ENCODE results near the gene MTMR6. TPM values are rescaled to one million over a fixed set of nuclear protein-coding genes. Genes with fewer than 3 reads are reported as not detected.

Gene MTMR6
- total RNA-seq, 1 donor: 29.9 TPM

- no peak overlapping the region for H3K4me3 ChIP-seq (ENCODE audit: low read depth, low read length)
- TF ChIP-seq CTCF (IDR thresholded peaks at IDR 0.05; ENCODE audit: insufficient read depth, low read length): no peak
- no peak for DNase-seq (ENCODE audit: low read depth)
Measured at GRCh38 chr13:25242956-25243355, 44.3 kb downstream of the MTMR6 start.

DNA sequence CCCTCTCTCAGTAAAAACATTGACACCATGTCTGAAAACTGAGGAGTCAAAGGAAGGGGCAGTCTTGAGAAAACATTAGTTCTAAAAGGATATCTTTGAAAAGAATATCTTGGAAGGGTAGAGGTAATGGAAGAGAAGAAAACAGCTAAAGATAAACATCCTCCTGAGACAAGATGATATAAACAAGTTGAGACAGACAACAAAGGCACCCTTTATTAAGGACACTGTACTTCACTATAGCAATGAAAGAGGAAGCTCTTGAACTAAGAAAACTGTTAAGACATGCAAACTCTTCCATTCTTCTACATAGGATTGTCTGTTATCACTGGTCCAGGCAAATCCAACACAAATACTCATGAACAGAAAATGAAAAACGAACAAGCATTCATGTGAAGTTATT is 46.3 kb downstream of the MTMR6 start:
- DNase-seq (ENCODE audit: low read depth): no peak
- no peak overlapping the region for H3K4me3 ChIP-seq (ENCODE audit: low read depth, low read length)
- TF ChIP-seq CTCF (IDR thresholded peaks at IDR 0.05; ENCODE audit: insufficient read depth, low read length): no peak

DNA sequence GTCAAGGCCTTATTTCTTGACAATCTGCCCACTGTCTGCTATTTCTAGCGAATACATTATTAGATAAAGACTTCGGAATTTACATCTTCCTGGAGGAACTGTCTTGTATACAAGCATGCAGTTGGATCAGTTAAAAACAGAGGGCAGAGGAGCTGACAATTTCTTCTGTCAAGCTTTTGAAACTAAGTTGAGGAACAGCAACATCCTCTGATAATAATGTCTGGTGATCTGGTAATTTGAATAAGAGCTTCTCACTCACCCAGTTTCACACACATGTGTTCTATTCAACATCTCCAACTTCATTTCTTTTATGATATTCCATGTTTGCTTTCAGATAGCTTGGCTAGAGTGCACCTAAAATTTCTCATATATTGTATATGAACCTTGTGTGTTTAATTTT is 50.2 kb downstream of the MTMR6 start:
- no peak for DNase-seq (ENCODE audit: low read depth)
- H3K4me3 ChIP-seq (ENCODE audit: low read depth, low read length): no peak overlapping the region
- no peak for TF ChIP-seq CTCF (IDR thresholded peaks at IDR 0.05; ENCODE audit: insufficient read depth, low read length)

- no peak for TF ChIP-seq CTCF (IDR thresholded peaks at IDR 0.05; ENCODE audit: insufficient read depth, low read length)
- no peak for DNase-seq (ENCODE audit: low read depth)
- no peak overlapping the region for H3K4me3 ChIP-seq (ENCODE audit: low read depth, low read length)
Measured at GRCh38 chr13:25233861-25234260, 53.4 kb downstream of the MTMR6 start.

- peak; percentile 46 for TF ChIP-seq CTCF (IDR thresholded peaks at IDR 0.05; ENCODE audit: insufficient read depth, low read length)
- peak; percentile 38 for DNase-seq (ENCODE audit: low read depth)
- no peak overlapping the region for H3K4me3 ChIP-seq (ENCODE audit: low read depth, low read length)
Measured at GRCh38 chr13:25232937-25233515, 54.3 kb downstream of the MTMR6 start.

GRCh38 chr13:25231517-25231916 is 55.8 kb downstream of the MTMR6 start:
- no peak overlapping the region for H3K4me3 ChIP-seq (ENCODE audit: low read depth, low read length)
- TF ChIP-seq CTCF (IDR thresholded peaks at IDR 0.05; ENCODE audit: insufficient read depth, low read length): no peak
- no peak for DNase-seq (ENCODE audit: low read depth)

- no peak overlapping the region for H3K4me3 ChIP-seq (ENCODE audit: low read depth, low read length)
- DNase-seq (ENCODE audit: low read depth): no peak
- no peak for TF ChIP-seq CTCF (IDR thresholded peaks at IDR 0.05; ENCODE audit: insufficient read depth, low read length)
Measured at GRCh38 chr13:25227690-25228089, 59.6 kb downstream of the MTMR6 start.

All from fibroblast of the aortic adventitia (primary cell).